Measurements from ENCODE around the gene RERE.

Gene RERE

GRCh38 chr1:8493916-8494540 lies 323.4 kb downstream of the RERE start:
- Histone ChIP-seq H3K79me2 (ENCODE audit: control insufficient read depth, insufficient read depth, low read length, poor library complexity) (no peaks in the 10 kb centered on the region), H2AK5ac (ENCODE audit: low read length) (no peak overlapping the region), H3K4me2 (ENCODE audit: low read length) (no peak overlapping the region)

DNA sequence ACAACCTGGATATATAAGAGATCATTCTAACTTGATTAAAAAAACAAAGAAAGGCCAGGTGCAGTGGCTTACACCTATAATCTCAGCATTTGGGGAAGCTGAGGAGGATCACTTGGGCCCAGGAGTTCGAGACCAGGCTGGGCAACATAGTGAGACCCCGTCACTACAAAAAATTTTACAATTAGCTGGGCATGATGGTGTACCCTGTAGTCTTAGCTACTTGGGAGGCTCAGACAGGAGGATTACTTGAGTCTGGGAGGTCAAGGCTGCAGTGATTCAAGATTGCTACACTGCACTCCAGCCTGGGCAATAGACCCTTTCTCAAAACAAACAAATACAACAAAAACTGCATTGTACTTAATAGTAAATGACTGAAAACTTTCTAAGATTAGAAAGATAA lies 330.2 kb downstream of the RERE start:
- Histone ChIP-seq H3K9ac (ENCODE audit: low read length) (no peak overlapping the region), H4K12ac (ENCODE audit: low read depth, low read length) (no peak overlapping the region), H2AK5ac (ENCODE audit: low read length) (no peak overlapping the region), H3K18ac (ENCODE audit: low read length) (no peak overlapping the region), H3K14ac (ENCODE audit: low read length) (no peak overlapping the region), H3K9me3 (ENCODE audit: insufficient read depth, low read depth, low read length) (no peaks in the 10 kb centered on the region), H3K79me2 (ENCODE audit: control insufficient read depth, insufficient read depth, low read length, poor library complexity) (no peaks in the 10 kb centered on the region), H3K23ac (ENCODE audit: low read length) (no peak overlapping the region), H2BK120ac (ENCODE audit: insufficient read depth, low read length, poor library complexity) (no peak overlapping the region), H4K91ac (ENCODE audit: low read depth, low read length) (no peak overlapping the region), H3K79me1 (ENCODE audit: low read length) (no peaks in the 10 kb centered on the region), H3K4me2 (ENCODE audit: low read length) (no peak overlapping the region), H3K4me1 (ENCODE audit: control insufficient read depth in 1 of 2, insufficient read depth in 2 of 2, low read length in 2 of 2) (no peaks in the 10 kb centered on the region), H2BK12ac (ENCODE audit: low read length) (no peak overlapping the region), H3K4ac (ENCODE audit: low read depth, low read length) (no peak overlapping the region), H3K4me3 (ENCODE audit: low read depth, low read length) (no peak overlapping the region), H4K8ac (ENCODE audit: low read depth, low read length) (no peak overlapping the region), H3K36me3 (ENCODE audit: control insufficient read depth in 1 of 2, insufficient read depth in 2 of 2, low read length in 2 of 2) (peaks cover 2% of the 10 kb centered on the region in 2 experiments), H3K27ac (ENCODE audit: low read depth, low read length) (no peak overlapping the region), H2BK5ac (ENCODE audit: low read depth, low read length, poor library complexity) (no peak overlapping the region), H2AFZ (ENCODE audit: insufficient read depth, low read length, poor library complexity) (no peak overlapping the region), H3K27me3 (ENCODE audit: insufficient read depth, low read length) (no peaks in the 10 kb centered on the region)
- no peak for DNase-seq
- WGBS (ENCODE audit: extremely low coverage, insufficient coverage, insufficient read length) = no CpG with 5 or more reads among the region's 2 CpGs

More at GRCh38 chr1:8493916-8494540, 323.4 kb downstream of the RERE start:
- Histone ChIP-seq H3K36me3 (ENCODE audit: control insufficient read depth in 1 of 2, insufficient read depth in 2 of 2, low read length in 2 of 2) (peaks cover 14 to 15% of the 10 kb centered on the region in 2 experiments), H3K23ac (ENCODE audit: low read length) (no peak overlapping the region), H3K27me3 (ENCODE audit: insufficient read depth, low read length) (no peaks in the 10 kb centered on the region), H3K4me3 (ENCODE audit: low read depth, low read length) (no peak overlapping the region), H2BK120ac (ENCODE audit: insufficient read depth, low read length, poor library complexity) (no peak overlapping the region), H3K79me1 (ENCODE audit: low read length) (no peaks in the 10 kb centered on the region), H3K4me1 (ENCODE audit: control insufficient read depth in 1 of 2, insufficient read depth in 2 of 2, low read length in 2 of 2) (no peaks in the 10 kb centered on the region), H2AFZ (ENCODE audit: insufficient read depth, low read length, poor library complexity) (no peak overlapping the region), H3K14ac (ENCODE audit: low read length) (no peak overlapping the region), H2BK5ac (ENCODE audit: low read depth, low read length, poor library complexity) (no peak overlapping the region), H4K91ac (ENCODE audit: low read depth, low read length) (no peak overlapping the region), H3K27ac (ENCODE audit: low read depth, low read length) (no peak overlapping the region), H4K12ac (ENCODE audit: low read depth, low read length) (no peak overlapping the region), H3K9ac (ENCODE audit: low read length) (no peak overlapping the region), H3K9me3 (ENCODE audit: insufficient read depth, low read depth, low read length) (no peaks in the 10 kb centered on the region), H4K8ac (ENCODE audit: low read depth, low read length) (no peak overlapping the region), H3K4ac (ENCODE audit: low read depth, low read length) (no peak overlapping the region), H2BK12ac (ENCODE audit: low read length) (no peak overlapping the region), H3K18ac (ENCODE audit: low read length) (no peak overlapping the region)
- no CpG with 5 or more reads among the region's 7 CpGs for WGBS (ENCODE audit: extremely low coverage, insufficient coverage, insufficient read length)
- DNase-seq = no peak

DNA sequence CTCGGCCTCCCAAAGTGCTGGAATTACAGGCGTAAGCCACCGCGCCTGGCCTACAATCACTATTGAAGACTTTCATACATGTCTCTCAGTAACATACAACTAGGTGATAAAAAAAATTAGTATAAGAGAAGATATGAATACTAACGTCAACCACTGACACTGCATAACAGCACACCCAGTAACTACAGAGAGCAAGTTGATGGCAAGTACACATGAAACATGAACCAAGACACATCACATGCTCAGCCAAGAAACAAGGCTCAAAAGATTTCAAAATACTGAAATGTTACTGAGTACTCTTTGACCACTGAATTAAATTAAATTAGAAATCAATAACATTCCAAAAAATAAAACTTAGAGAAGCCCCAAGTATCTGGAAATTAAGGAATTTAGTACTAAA lies 331.4 kb downstream of the RERE start:
- no peaks in the 10 kb centered on the region for H3K79me1 ChIP-seq (ENCODE audit: low read length)
- no peak overlapping the region for H2BK5ac ChIP-seq (ENCODE audit: low read depth, low read length, poor library complexity)
- no peaks in the 10 kb centered on the region for H3K27me3 ChIP-seq (ENCODE audit: insufficient read depth, low read length)
- no peak overlapping the region for H2BK120ac ChIP-seq (ENCODE audit: insufficient read depth, low read length, poor library complexity)
- no peak overlapping the region for H3K4me2 ChIP-seq (ENCODE audit: low read length)
- H3K14ac ChIP-seq (ENCODE audit: low read length) = no peak overlapping the region
- H3K36me3 ChIP-seq (ENCODE audit: control insufficient read depth in 1 of 2, insufficient read depth in 2 of 2, low read length in 2 of 2) = peaks cover 2% of the 10 kb centered on the region in 2 experiments
- H2AK5ac ChIP-seq (ENCODE audit: low read length) = no peak overlapping the region
- H2AFZ ChIP-seq (ENCODE audit: insufficient read depth, low read length, poor library complexity) = no peak overlapping the region
- no peak overlapping the region for H3K4me3 ChIP-seq (ENCODE audit: low read depth, low read length)
- no peak overlapping the region for H4K8ac ChIP-seq (ENCODE audit: low read depth, low read length)
- no CpG with 5 or more reads among the region's 5 CpGs for whole genome bisulfite sequencing (ENCODE audit: extremely low coverage, insufficient coverage, insufficient read length)
- H3K23ac ChIP-seq (ENCODE audit: low read length) = no peak overlapping the region
- H3K4me1 ChIP-seq (ENCODE audit: control insufficient read depth in 1 of 2, insufficient read depth in 2 of 2, low read length in 2 of 2) = no peaks in the 10 kb centered on the region
- no peak overlapping the region for H3K9ac ChIP-seq (ENCODE audit: low read length)
- no peak overlapping the region for H2BK12ac ChIP-seq (ENCODE audit: low read length)
- no peak overlapping the region for H3K27ac ChIP-seq (ENCODE audit: low read depth, low read length)
- no peak overlapping the region for H4K12ac ChIP-seq (ENCODE audit: low read depth, low read length)
- H3K4ac ChIP-seq (ENCODE audit: low read depth, low read length) = no peak overlapping the region
- H3K18ac ChIP-seq (ENCODE audit: low read length) = no peak overlapping the region
- no peaks in the 10 kb centered on the region for H3K9me3 ChIP-seq (ENCODE audit: insufficient read depth, low read depth, low read length)
- no peak for DNase-seq
- H4K91ac ChIP-seq (ENCODE audit: low read depth, low read length) = no peak overlapping the region
- H3K79me2 ChIP-seq (ENCODE audit: control insufficient read depth, insufficient read depth, low read length, poor library complexity) = no peaks in the 10 kb centered on the region

- WGBS (ENCODE audit: extremely low coverage, insufficient coverage, insufficient read length) = no CpG with 5 or more reads among the region's 3 CpGs
- H3K36me3 ChIP-seq (ENCODE audit: control insufficient read depth in 1 of 2, insufficient read depth in 2 of 2, low read length in 2 of 2) = peaks cover 2% of the 10 kb centered on the region in 2 experiments
- no peak overlapping the region for H3K27ac ChIP-seq (ENCODE audit: low read depth, low read length)
- no peak overlapping the region for H3K4me3 ChIP-seq (ENCODE audit: low read depth, low read length)
- H3K79me1 ChIP-seq (ENCODE audit: low read length) = no peaks in the 10 kb centered on the region
- H3K23ac ChIP-seq (ENCODE audit: low read length) = no peak overlapping the region
- H2AFZ ChIP-seq (ENCODE audit: insufficient read depth, low read length, poor library complexity) = no peak overlapping the region
- no peaks in the 10 kb centered on the region for H3K27me3 ChIP-seq (ENCODE audit: insufficient read depth, low read length)
- no peak overlapping the region for H3K18ac ChIP-seq (ENCODE audit: low read length)
- H3K9me3 ChIP-seq (ENCODE audit: insufficient read depth, low read depth, low read length) = no peaks in the 10 kb centered on the region
- no peak overlapping the region for H4K91ac ChIP-seq (ENCODE audit: low read depth, low read length)
- no peak overlapping the region for H4K8ac ChIP-seq (ENCODE audit: low read depth, low read length)
- H4K12ac ChIP-seq (ENCODE audit: low read depth, low read length) = no peak overlapping the region
- no peak overlapping the region for H2BK12ac ChIP-seq (ENCODE audit: low read length)
- H3K79me2 ChIP-seq (ENCODE audit: control insufficient read depth, insufficient read depth, low read length, poor library complexity) = no peaks in the 10 kb centered on the region
- H3K4me2 ChIP-seq (ENCODE audit: low read length) = no peak overlapping the region
- H2BK5ac ChIP-seq (ENCODE audit: low read depth, low read length, poor library complexity) = no peak overlapping the region
- H3K4me1 ChIP-seq (ENCODE audit: control insufficient read depth in 1 of 2, insufficient read depth in 2 of 2, low read length in 2 of 2) = no peaks in the 10 kb centered on the region
- H3K9ac ChIP-seq (ENCODE audit: low read length) = no peak overlapping the region
- H3K14ac ChIP-seq (ENCODE audit: low read length) = no peak overlapping the region
- H2BK120ac ChIP-seq (ENCODE audit: insufficient read depth, low read length, poor library complexity) = no peak overlapping the region
- no peak overlapping the region for H3K4ac ChIP-seq (ENCODE audit: low read depth, low read length)
- no peak overlapping the region for H2AK5ac ChIP-seq (ENCODE audit: low read length)
- no peak for DNase-seq
Observed at GRCh38 chr1:8483586-8483985, 333.9 kb downstream of the RERE start.
